Endothelial cell of umbilical vein (primary cell): ENCODE data around the gene CTSL. TPM values are rescaled to one million over a fixed set of nuclear protein-coding genes. Genes with fewer than 3 reads are reported as not detected.

Experiments
- BruUV-seq: library from RNA; stranded (reverse); fragments of 400-500 nt; replicated peaks from 2 replicates; lab custom pipeline; 2021; lab: Mats Ljungman, UMichigan
- CTCF ChIA-PET: fragments of 300-600, 350-600 bp; sonication (Branson Sonifier 250); formaldehyde crosslinking; loops from one replicate; lab custom pipeline; 2021; ENCODE audit warnings: antibody characterized with exemption, inconsistent platforms; lab: Charles Lee
- POLR2A ChIA-PET: fragments of 300-600, 350-600 bp; sonication (Branson Sonifier 250); formaldehyde crosslinking; loops from one replicate; lab custom pipeline; 2021; ENCODE audit warnings: antibody characterized with exemption, inconsistent platforms; lab: Charles Lee
- DNase-seq: peaks from one replicate; pipeline ENCODE4 v3.0.0-alpha.2; 2011; ENCODE audit warnings: low read depth, low spot score
- FAIRE-seq: peaks from 2 replicates; lab custom pipeline; 2011; peaks lifted over from hg19 to GRCh38; lab: Jason Lieb, UNC
- H2AFZ ChIP-seq: 2 replicates; pipeline ENCODE4 v1.6.0; 2012; ENCODE audit warnings: low read depth, low read length, control low read depth, inconsistent platforms
- H3K27ac ChIP-seq: 2 replicates; pipeline ENCODE4 v1.5.1; 2011; ENCODE audit warnings: low read depth, mild to moderate bottlenecking, control low read depth, low read length, moderate library complexity; ENCODE audit not compliant: insufficient read depth
- H3K27me3 ChIP-seq, 2 experiments: 2 replicates each; pipeline versions ENCODE4 v1.6.0 to v1.6.1; 2011; ENCODE audit warnings: low read length in 2 of 2, mixed read lengths in 1 of 2; ENCODE audit not compliant: control insufficient read depth in 2 of 2, insufficient read depth in 2 of 2
- H3K36me3 ChIP-seq, 2 experiments: 2 replicates in 1 of 2; 3 replicates in 1 of 2; pipeline ENCODE4 v1.5.1; 2011; ENCODE audit warnings: low read length in 2 of 2, mild to moderate bottlenecking in 1 of 2, moderate library complexity in 1 of 2; ENCODE audit not compliant: control insufficient read depth in 2 of 2, insufficient read depth in 2 of 2; ENCODE audit errors: extremely low read depth in 1 of 2
- H3K4me1 ChIP-seq: 3 replicates; pipeline ENCODE4 v1.5.1; 2011; ENCODE audit warnings: mild to moderate bottlenecking, low read length; ENCODE audit not compliant: control insufficient read depth, insufficient read depth; ENCODE audit errors: extremely low read depth
- H3K4me2 ChIP-seq: 2 replicates; pipeline ENCODE4 v1.6.1; 2011; ENCODE audit warnings: low read length, control low read depth, mixed read lengths; ENCODE audit not compliant: insufficient read depth
- H3K4me3 ChIP-seq, 3 experiments: fragments of 200-600 bp in 1 of 3; sonication (generic), shearing (Covaris generic) in 1 of 3; replicated peaks in 1 of 3; 2 replicates each; pipeline ENCODE4 v1.5.1; 2011 to 2016; ENCODE audit warnings: control low read depth in 3 of 3, low read length in 3 of 3, mild to moderate bottlenecking in 2 of 3, inconsistent platforms in 1 of 3, low read depth in 1 of 3, moderate library complexity in 1 of 3; ENCODE audit not compliant: insufficient read depth in 1 of 3
- H3K79me2 ChIP-seq: 2 replicates; pipeline ENCODE4 v1.6.0; 2012; ENCODE audit warnings: low read length, inconsistent platforms; ENCODE audit not compliant: control insufficient read depth, insufficient read depth
- H3K9ac ChIP-seq: replicated peaks from 2 replicates; pipeline ENCODE3; 2011; ENCODE audit warnings: low read length, control low read depth; ENCODE audit not compliant: insufficient read depth; ENCODE audit errors: extremely low read depth
- H3K9me1 ChIP-seq: replicated peaks from 3 replicates; pipeline ENCODE4 v1.6.0; 2011; ENCODE audit warnings: mild to moderate bottlenecking, low read length; ENCODE audit not compliant: control insufficient read depth, insufficient read depth; ENCODE audit errors: extremely low read depth
- H3K9me3 ChIP-seq: replicated peaks from 2 replicates; pipeline ENCODE4 v1.5.1; 2012; ENCODE audit warnings: low read length, inconsistent platforms; ENCODE audit not compliant: control insufficient read depth, insufficient read depth
- H4K20me1 ChIP-seq: replicated peaks from 2 replicates; pipeline ENCODE3; 2011; ENCODE audit warnings: mild to moderate bottlenecking, low read length; ENCODE audit not compliant: control insufficient read depth, insufficient read depth; ENCODE audit errors: extremely low read depth
- CTCF ChIP-seq, 2 donors: IDR thresholded peaks; 1 replicate in 1 of 2; 2 replicates in 1 of 2; pipeline ENCODE4 v1.5.1; 2011; ENCODE audit warnings: low read length in 2 of 2, mild to moderate bottlenecking in 2 of 2, moderate library complexity in 2 of 2, control low read depth in 1 of 2, inconsistent platforms in 1 of 2, low read depth in 1 of 2; ENCODE audit not compliant: insufficient read depth in 1 of 2; ENCODE audit errors: extremely low read depth in 1 of 2
- EZH2 ChIP-seq: IDR thresholded peaks from 2 replicates; pipeline ENCODE4 v1.6.1; 2012; ENCODE audit warnings: borderline replicate concordance, low read depth, mild to moderate bottlenecking, moderate library complexity, low read length, inconsistent platforms; ENCODE audit not compliant: severe bottlenecking
- FOS ChIP-seq: IDR thresholded peaks from 2 replicates; pipeline ENCODE4 v1.6.1; 2011; ENCODE audit warnings: mild to moderate bottlenecking, low read length, moderate library complexity, borderline replicate concordance; ENCODE audit not compliant: insufficient read depth
- GATA2 ChIP-seq: IDR thresholded peaks from 2 replicates; pipeline ENCODE4 v1.7.0; 2011; ENCODE audit warnings: low read depth, mild to moderate bottlenecking, moderate library complexity, mixed read lengths, low read length; ENCODE audit not compliant: insufficient read length, insufficient read depth
- JUN ChIP-seq: IDR thresholded peaks from 2 replicates; pipeline ENCODE4 v1.6.1; 2011; ENCODE audit warnings: borderline replicate concordance, low read depth; ENCODE audit not compliant: insufficient read length, insufficient read depth
- MAX ChIP-seq: IDR thresholded peaks from 2 replicates; pipeline ENCODE4 v1.6.1; 2011; ENCODE audit not compliant: insufficient read depth, insufficient read length
- MYC ChIP-seq: IDR thresholded peaks from one replicate; pipeline ENCODE4 v1.6.1; 2011; ENCODE audit warnings: mild to moderate bottlenecking, low read depth, low read length
- POLR2A ChIP-seq: IDR thresholded peaks from 2 replicates; pipeline ENCODE4 v1.6.1; 2012; ENCODE audit warnings: low read depth, mild to moderate bottlenecking, control low read depth, low read length
- POLR2AphosphoS5 ChIP-seq: IDR thresholded peaks from 2 replicates; pipeline ENCODE4 v1.6.1; 2012; ENCODE audit warnings: low read depth, mild to moderate bottlenecking, control low read depth, low read length, moderate library complexity; ENCODE audit not compliant: insufficient read depth
- dilution Hi-C: fragments of 300-500 bp; cut with MboI; formaldehyde crosslinking; loops from one replicate; pipeline ENCODE4 v1.15.0; 2019; ENCODE audit warnings: low sequenced_read_pairs; ENCODE audit not compliant: extremely low pct_ligation_motif_present
- intact Hi-C: fragments of 100-400 bp; cut with micrococcal nuclease; formaldehyde crosslinking; loops from one replicate; pipeline ENCODE4 v1.10.0; 2022
- polyA plus RNA-seq, 4 experiments: library from polyadenylated mRNA; depleted of rRNA in 3 of 4; stranded (reverse) in 3 of 4; unstranded in 1 of 4; fragments of >200 nt; gene quantifications; 2 replicates each; pipeline versions ENCODE4 v1.2.1 to v1.2.3, GENCODE V29; 2011 to 2012; ENCODE audit warnings: missing spikeins in 1 of 4
- total RNA-seq: library from RNA; stranded (reverse); gene quantifications from 2 replicates; pipeline ENCODE4 v1.2.3, GENCODE V29; 2021

CTSL gene
- total and polyA plus RNA-seq, 2 donors (not counting 3 experiments of a cell fraction or from before 2014, with no cell fraction given), result 98.4 to 107 TPM

GRCh38 chr9:87682085-87682484 is 43.8 kb upstream of the CTSL start:
- Histone ChIP-seq H3K9me1 (no peaks in the 10 kb centered on the region), H3K79me2 (no peaks in the 10 kb centered on the region), H3K9me3 (no peaks in the 10 kb centered on the region), H3K9ac (no peak overlapping the region), H3K36me3 (peaks cover 2 to 28% of the 10 kb centered on the region in 2 experiments), H2AFZ (no peak overlapping the region), H3K27me3 (no peaks in the 10 kb centered on the region), H3K4me3 (no peak overlapping the region), H3K4me1 (peaks cover 17% of the 10 kb centered on the region), H3K4me2 (no peak overlapping the region), H3K27ac (no peak overlapping the region), H4K20me1 (no peaks in the 10 kb centered on the region)
- dilution Hi-C loops, result no loop called here
- ChIA-PET POLR2A (no interaction called here), CTCF (interaction anchor here (3.6 kb wide), 1 partner anchor 131 kb away, joined by 23 read pairs; no protein-coding TSS in a partner anchor)
- intact Hi-C loops, result loop anchor here (5.0 kb wide), 1 partner anchor 490 kb away; no protein-coding TSS in a partner anchor
- DNase-seq, result no peak
- no TSS peak for BruUV-seq
- no peak for FAIRE-seq
- TF ChIP-seq FOS, result no peak
- TF ChIP-seq POLR2A, result no peak
- TF ChIP-seq MAX, result no peak
- TF ChIP-seq GATA2, result no peak
- TF ChIP-seq JUN, result no peak
- no peak for TF ChIP-seq POLR2AphosphoS5
- TF ChIP-seq EZH2, result no peak
- TF ChIP-seq MYC, result no peak
- TF ChIP-seq CTCF (IDR thresholded peaks at IDR 0.05; ENCODE audit: extremely low read depth in 1 of 2, insufficient read depth in 1 of 2, low read depth in 1 of 2, low read length in 2 of 2), result no peak
